Measurements from ENCODE around the gene SUV39H1. TPM values are rescaled to one million over a fixed set of nuclear protein-coding genes. Genes with fewer than 3 reads are reported as not detected.
"Not testable (repeated sequence)": the region's sequence is repeated elsewhere in the genome, so short reads cannot be mapped to it uniquely, and the experiment has no call there.

Gene SUV39H1
- total RNA-seq (1 to 10 TPM; 3.0 to 4.6 (median 3.7) TPM), polyA plus RNA-seq (1 to 10 TPM; 1.8 to 8.5 (median 2.8) TPM)

- WGBS, 2 donors, result 0% methylated on average over 66 of the region's 66 CpGs
- Histone ChIP-seq H3K27me3 (no peaks in the 10 kb centered on the region), H3K4me1 (peaks cover 0 to 14% (median 12%) of the 10 kb centered on the region in 4 donors), H3K36me3 (peaks cover 0 to 10% (median 0%) of the 10 kb centered on the region in 4 donors), H3K27ac (peak within 1 kb of the TSS; percentile 82 to 89 (median 88)), H3K9me3 (no peaks in the 10 kb centered on the region), H3K4me3 (peak within 1 kb of the TSS; percentile 42 to 74 (median 70))
- DNase-seq, result peak; percentile 94
- intact Hi-C loops (cut with DNase I), result loop anchor here (1.0 to 10.0 kb wide), 4 partner anchors 20 to 258 kb away; partner anchors contain the start of genes HDAC6 and OTUD5
- TF ChIP-seq POLR2A (IDR thresholded peaks at IDR 0.05), result peak; percentile 71 to 75
- TF ChIP-seq CTCF (IDR thresholded peaks at IDR 0.05), result no peak
- TF ChIP-seq EP300 (IDR thresholded peaks at IDR 0.05), result no peak
- peak; percentile 85 to 94 (median 92) for TF ChIP-seq POLR2AphosphoS5 (IDR thresholded peaks at IDR 0.05)
Observed at GRCh38 chrX:48696301-48696908, at the start of gene SUV39H1. SUV39H1 (plus strand) TSS chrX:48696734; CDS start chrX:48696785, 51 bp downstream.

- no peaks in the 10 kb centered on the region for H3K9me3 ChIP-seq
- no peaks in the 10 kb centered on the region for H3K27me3 ChIP-seq
- intact Hi-C loops (cut with DNase I), result loop anchor here (10.0 kb wide), 1 partner anchor 156 kb away; the partner anchor contains the start of gene HDAC6
- DNase-seq, result peak; percentile 74
- WGBS, 2 donors, result 25 to 39% methylated on average over 6 of the region's 6 CpGs
- H3K36me3 ChIP-seq, result no peaks in the 10 kb centered on the region
- H3K27ac ChIP-seq, result peak overlapping the region; percentile 17 to 67 (median 53)
- TF ChIP-seq POLR2AphosphoS5 (IDR thresholded peaks at IDR 0.05), result no peak
- TF ChIP-seq CTCF (IDR thresholded peaks at IDR 0.05), result peak in 3 of 4 experiments; percentile 11 to 38 (median 21)
- TF ChIP-seq POLR2A (IDR thresholded peaks at IDR 0.05), result no peak
- no peaks in the 10 kb centered on the region for H3K4me1 ChIP-seq
- no peak overlapping the region for H3K4me3 ChIP-seq
Observed at GRCh38 chrX:48648336-48648751, 48.2 kb upstream of the SUV39H1 start.

GRCh38 chrX:48649102-48649501, 47.4 kb upstream of the SUV39H1 start:
- no peaks in the 10 kb centered on the region for H3K36me3 ChIP-seq
- TF ChIP-seq POLR2A (IDR thresholded peaks at IDR 0.05), result no peak
- no peak for TF ChIP-seq EP300 (IDR thresholded peaks at IDR 0.05)
- TF ChIP-seq CTCF (IDR thresholded peaks at IDR 0.05), result no peak
- TF ChIP-seq POLR2AphosphoS5 (IDR thresholded peaks at IDR 0.05), result no peak
- H3K9me3 ChIP-seq, result no peaks in the 10 kb centered on the region
- WGBS, 2 donors, result 11 to 64% methylated on average over 3 of the region's 3 CpGs
- peak; percentile 2 for DNase-seq
- H3K27me3 ChIP-seq, result no peaks in the 10 kb centered on the region
- H3K27ac ChIP-seq, result peak overlapping the region in 2 of 4 donors; percentile 52 to 67
- H3K4me3 ChIP-seq, result no peak overlapping the region
- no peaks in the 10 kb centered on the region for H3K4me1 ChIP-seq
- intact Hi-C loops (cut with DNase I), result loop anchor here (10.0 kb wide), 1 partner anchor 156 kb away; the partner anchor contains the start of gene HDAC6

GRCh38 chrX:48652055-48652579, 44.4 kb upstream of the SUV39H1 start:
- WGBS, 2 donors, result 71 to 83% methylated on average over 5 of the region's 5 CpGs
- H3K36me3 ChIP-seq; H3K27ac ChIP-seq; H3K9me3 ChIP-seq; DNase-seq; H3K4me1 ChIP-seq; H3K27me3 ChIP-seq; intact Hi-C loops (cut with DNase I); H3K4me3 ChIP-seq: not testable (repeated sequence)

- H3K4me3 ChIP-seq; H3K27ac ChIP-seq; H3K4me1 ChIP-seq; H3K27me3 ChIP-seq; H3K9me3 ChIP-seq; DNase-seq; H3K36me3 ChIP-seq; intact Hi-C loops (cut with DNase I): not testable (repeated sequence)
- 19 to 57% methylated on average over 19 of the region's 19 CpGs for WGBS, 2 donors
Observed at GRCh38 chrX:48654746-48655145, 41.8 kb upstream of the SUV39H1 start.

- H3K36me3 ChIP-seq; intact Hi-C loops (cut with DNase I); H3K4me1 ChIP-seq; H3K27ac ChIP-seq; DNase-seq; H3K9me3 ChIP-seq; H3K4me3 ChIP-seq; H3K27me3 ChIP-seq: not testable (repeated sequence)
- WGBS, 2 donors, result 93 to 97% methylated on average over 30 to 34 of the region's 34 CpGs
Observed at GRCh38 chrX:48659686-48660085, 36.8 kb upstream of the SUV39H1 start.
